HG02981 (cell line): Measurements from ENCODE around the gene PCBD2.
"Not testable (repeated sequence)": the region's sequence is repeated elsewhere in the genome, so short reads cannot be mapped to it uniquely, and the experiment has no call there.

ENCODE experiments used
- ATAC-seq: cut with Tn5 transposase; IDR thresholded peaks from one replicate; pipeline ENCODE4 v1.9.1; 2021; ENCODE audit warnings: mild to moderate bottlenecking, moderate library complexity; ENCODE audit not compliant: unreplicated experiment

The PCBD2 gene

GRCh38 chr5:134904610-134905245 is at the start of gene PCBD2:
Gene PCBD2, plus strand, starts transcription at chr5:134905131. Its CDS starts 9 bp downstream, at chr5:134905140.
- peak; percentile 79 for ATAC-seq

DNA sequence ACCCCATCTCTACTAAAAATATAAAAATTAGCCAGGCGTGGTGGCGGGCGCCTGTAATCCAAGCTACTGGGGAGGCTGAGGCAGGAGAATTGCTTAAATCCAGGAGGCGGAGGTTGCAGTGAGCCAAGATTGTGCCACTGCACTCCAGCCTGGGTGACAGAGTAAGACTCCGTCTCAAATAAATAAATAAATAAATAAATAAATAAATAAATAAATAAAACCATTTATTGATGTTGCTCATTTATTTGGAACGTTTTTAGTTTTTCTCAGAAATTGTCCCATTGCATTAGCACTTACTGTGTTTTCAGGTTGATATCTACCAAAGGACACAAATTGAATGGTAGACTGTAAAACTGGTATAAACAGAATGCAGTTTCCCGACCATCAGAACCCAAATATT is 48.5 kb upstream of the PCBD2 start:
- ATAC-seq = not testable (repeated sequence)

DNA sequence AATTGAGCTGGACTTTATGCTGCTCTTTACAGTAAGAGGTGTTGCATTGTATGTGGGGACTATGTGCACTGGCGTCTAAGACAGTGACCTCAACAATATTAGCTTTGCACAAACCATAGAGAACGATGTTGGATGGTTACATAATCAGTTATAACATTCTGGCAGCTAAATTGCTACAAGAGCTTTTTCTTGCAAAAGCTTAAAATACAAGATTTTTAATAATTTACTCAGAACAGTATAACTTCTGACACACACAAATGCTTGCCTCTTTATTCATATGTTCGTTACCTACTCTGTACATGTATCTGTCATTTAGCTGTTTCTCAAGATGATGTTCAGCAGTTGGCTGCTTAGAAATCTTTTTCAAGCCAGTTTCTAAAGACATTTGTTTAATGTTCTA is 47.5 kb upstream of the PCBD2 start:
- ATAC-seq = no peak

- ATAC-seq = no peak
Observed at GRCh38 chr5:134864707-134865106, 40.2 kb upstream of the PCBD2 start.

- ATAC-seq = no peak
Observed at GRCh38 chr5:134873494-134873893, 31.4 kb upstream of the PCBD2 start.

DNA sequence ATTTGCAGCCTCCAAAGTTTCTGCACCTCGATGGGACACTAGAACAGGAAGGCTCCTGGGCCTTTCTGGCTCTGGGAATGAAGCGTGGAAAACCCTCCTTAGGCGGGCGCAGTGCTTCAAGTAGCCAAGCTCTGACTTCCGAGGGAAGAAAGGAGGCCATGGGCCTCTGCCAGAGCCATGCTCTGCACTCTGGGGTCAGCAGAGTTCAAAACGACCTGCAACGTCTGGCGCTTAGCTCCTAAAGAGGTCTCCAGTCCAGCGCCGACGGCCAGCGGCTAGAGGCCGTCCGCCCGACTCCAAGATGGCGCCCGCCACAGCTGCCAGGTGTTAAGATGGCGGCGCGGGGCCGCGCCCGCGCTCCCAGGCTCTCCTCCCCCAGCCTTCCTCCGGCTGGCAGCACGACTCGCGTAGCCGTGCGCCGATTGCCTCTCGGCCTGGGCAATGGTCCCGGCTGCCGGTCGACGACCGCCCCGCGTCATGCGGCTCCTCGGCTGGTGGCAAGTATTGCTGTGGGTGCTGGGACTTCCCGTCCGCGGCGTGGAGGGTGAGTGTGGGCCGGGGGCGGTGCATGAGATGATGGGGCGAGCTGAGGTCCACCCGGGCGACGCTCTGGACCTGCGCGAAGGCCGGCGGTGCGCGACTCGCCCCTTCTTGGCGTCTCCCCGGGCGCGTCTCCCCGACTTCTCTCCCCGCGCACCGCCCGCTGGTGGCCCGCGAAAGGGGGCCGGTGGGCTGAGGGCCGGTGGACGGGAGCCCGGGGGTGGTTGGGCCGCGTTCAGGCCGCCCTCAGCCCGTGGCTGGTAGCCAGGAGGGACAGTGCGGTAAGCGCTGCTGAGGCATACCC is 30.7 kb upstream of the PCBD2 start, which contains the start of gene TXNDC15:
Gene TXNDC15, plus strand, starts transcription at position 385 of the 844 bp plus-strand sequence. Its CDS starts 57 bp downstream, at position 442.
- peak; percentile 80 for ATAC-seq

- ATAC-seq = peak; percentile 25
Observed at GRCh38 chr5:134874831-134875655, 29.9 kb upstream of the PCBD2 start.

- ATAC-seq = no peak
Observed at GRCh38 chr5:134877159-134877558, 27.8 kb upstream of the PCBD2 start.

DNA sequence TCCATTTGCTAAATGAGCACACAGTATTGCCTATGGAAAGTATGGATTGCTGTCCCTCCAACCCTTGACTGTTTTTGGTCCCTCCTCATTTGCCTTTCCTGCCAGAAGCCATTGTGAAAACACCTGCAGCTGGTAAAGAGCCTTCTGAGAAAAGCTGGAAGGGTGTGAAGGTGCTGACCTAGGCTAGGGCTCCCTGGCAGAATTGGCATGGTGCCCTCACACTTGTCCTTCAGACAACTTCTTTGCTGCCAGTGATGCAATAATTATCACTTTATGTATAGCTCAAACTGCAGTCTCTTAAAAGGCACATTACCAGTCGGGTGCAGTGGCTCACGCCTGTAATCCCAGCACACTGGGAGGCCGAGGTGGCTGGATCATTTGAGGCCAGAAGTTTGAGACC is 26.5 kb upstream of the PCBD2 start:
- ATAC-seq = no peak

DNA sequence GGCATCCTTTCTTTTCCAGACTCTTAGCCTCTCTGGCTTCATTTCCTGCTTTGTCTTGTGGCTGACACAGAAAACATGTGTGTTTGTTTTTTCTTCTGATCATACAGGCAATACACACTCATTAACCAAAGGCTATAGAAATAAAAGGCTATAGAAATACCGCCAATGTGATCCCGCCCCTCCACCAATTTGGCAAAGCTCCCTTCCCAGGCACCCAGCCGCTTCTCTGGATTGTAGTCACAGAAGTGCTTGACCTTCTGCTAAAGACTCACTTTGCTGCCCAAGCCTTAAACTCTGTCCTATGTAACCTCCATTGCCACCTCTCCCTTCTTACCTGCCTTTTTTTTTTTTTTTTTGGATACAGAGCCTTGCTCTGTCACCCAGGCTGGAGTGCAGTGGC is 25.5 kb upstream of the PCBD2 start:
- ATAC-seq = no peak

GRCh38 chr5:134880937-134881336 is 24.0 kb upstream of the PCBD2 start:
- not testable (repeated sequence) for ATAC-seq

- not testable (repeated sequence) for ATAC-seq
Observed at GRCh38 chr5:134881711-134882110, 23.2 kb upstream of the PCBD2 start.

GRCh38 chr5:134887593-134888159 is 17.3 kb upstream of the PCBD2 start:
- no peak for ATAC-seq

DNA sequence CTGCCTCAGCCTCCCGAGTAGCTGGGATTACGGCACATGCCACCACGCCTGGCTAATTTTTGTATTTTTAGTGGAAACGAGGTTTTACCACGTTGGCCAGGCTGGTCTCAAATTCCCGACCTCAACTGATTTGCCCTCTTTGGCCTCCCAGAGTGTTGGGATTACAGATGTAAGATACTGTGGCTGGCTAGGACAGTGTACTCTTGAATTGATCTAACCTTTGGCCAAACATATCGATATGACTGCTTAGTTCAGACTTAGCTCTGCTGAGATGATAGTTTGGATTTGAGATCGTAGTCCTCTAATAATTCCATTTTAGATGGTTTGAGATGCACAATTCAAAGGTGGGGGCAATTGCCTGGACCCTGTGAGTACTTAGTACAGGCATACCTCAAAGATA is 15.6 kb upstream of the PCBD2 start:
- no peak for ATAC-seq

- no peak for ATAC-seq
Observed at GRCh38 chr5:134891473-134891872, 13.5 kb upstream of the PCBD2 start.

- ATAC-seq = no peak
Observed at GRCh38 chr5:134892282-134892681, 12.6 kb upstream of the PCBD2 start.

- ATAC-seq = no peak
Observed at GRCh38 chr5:134892926-134893325, 12.0 kb upstream of the PCBD2 start.

DNA sequence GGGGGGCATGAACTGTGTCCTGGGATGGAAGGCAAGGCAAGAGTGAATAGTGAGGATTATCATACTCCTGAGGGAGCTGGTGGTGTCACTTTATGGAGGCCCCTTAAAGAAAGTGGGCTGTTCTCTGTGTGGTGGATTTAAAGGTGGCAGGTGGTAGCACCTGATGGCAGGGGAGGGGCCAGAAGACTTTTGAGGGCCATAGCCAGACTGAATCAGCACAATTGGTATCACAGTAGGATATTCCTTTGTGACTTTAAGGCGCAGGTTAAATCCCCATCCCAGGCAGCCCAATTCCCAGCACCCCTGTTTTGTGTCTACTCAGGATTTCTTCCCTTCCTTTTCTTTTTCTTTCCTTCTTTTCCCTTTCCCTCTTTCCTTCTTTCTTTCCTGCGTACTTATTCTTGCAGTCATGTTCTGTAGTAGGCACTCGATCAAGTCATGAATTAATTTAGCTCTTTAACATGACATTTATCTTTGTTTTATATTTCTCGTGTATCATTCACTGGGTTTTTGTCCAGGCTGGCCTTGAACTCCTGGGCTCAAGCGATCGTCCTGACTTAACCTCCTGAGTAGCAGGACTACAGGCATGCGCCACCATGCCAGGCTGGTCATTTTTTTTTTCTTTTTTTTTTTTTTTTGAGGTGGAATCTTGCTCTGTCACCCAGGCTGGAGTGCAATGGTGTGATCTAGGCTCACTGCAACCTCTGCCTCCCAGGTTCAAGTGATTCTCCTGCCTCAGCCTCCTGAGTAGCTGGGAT is 11.0 kb upstream of the PCBD2 start:
- ATAC-seq = no peak

DNA sequence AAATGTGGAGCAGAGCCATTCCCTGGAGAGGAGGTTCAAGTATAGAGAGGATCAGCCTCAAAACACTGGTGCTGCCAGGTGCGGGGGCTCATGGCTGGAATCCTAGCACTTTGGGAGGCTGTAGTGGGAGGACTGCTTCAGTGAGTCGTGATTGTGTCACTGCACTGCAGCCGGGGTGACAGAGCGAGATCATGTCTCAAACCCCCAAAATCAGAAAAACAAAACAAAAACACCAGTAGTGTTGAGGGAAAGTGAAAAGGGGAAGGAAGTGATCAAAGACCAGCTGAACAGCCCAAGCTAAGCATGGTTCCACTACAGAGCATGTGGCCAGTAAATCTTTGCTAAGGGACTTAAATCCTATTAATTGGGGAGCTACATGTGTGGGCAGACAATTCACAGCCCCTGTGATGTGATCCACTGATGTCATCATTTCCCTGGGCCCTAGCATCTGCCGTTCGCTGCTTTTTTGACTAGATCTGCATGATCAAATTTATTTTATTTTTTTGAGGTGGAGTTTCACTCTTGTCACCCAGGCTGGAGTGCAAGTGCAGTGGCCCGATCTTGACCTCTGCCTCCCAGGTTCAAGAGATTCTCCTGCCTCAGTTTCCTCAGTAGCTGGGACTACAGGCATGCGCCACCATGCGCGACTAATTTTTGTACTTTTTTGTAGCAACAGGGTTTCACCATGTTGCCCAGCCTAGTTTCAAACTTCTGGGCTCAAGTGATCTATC is 2.7 kb upstream of the PCBD2 start:
- peak; percentile 22 for ATAC-seq
